Mucosa of rectum (tissue), 2 donors: Measurements from ENCODE around the gene WFDC9.
"Not testable (repeated sequence)": the region's sequence is repeated elsewhere in the genome, so short reads cannot be mapped to it uniquely, and the experiment has no call there.

ENCODE experiments used
- H3K27ac ChIP-seq, 2 donors: one replicate each; pipeline ENCODE4 v1.7.0; 2013; ENCODE audit warnings: inconsistent platforms in 2 of 2, low read depth in 2 of 2, low read length in 2 of 2
- H3K27me3 ChIP-seq, 2 donors: one replicate each; pipeline ENCODE4 v1.7.0; 2013; ENCODE audit warnings: low read length in 2 of 2; ENCODE audit not compliant: control insufficient read depth in 2 of 2, insufficient read depth in 2 of 2
- H3K36me3 ChIP-seq, 2 donors: one replicate each; pipeline ENCODE4 v1.7.0; 2013; ENCODE audit warnings: low read length in 2 of 2; ENCODE audit not compliant: control insufficient read depth in 2 of 2, insufficient read depth in 2 of 2
- H3K4me1 ChIP-seq, 2 donors: one replicate each; pipeline ENCODE4 v1.7.0; 2013; ENCODE audit warnings: low read length in 2 of 2, mild to moderate bottlenecking in 1 of 2; ENCODE audit not compliant: control insufficient read depth in 2 of 2, insufficient read depth in 2 of 2
- H3K4me3 ChIP-seq, 2 donors: one replicate each; pipeline ENCODE4 v1.7.0; 2013; ENCODE audit warnings: low read length in 2 of 2
- H3K9ac ChIP-seq, 2 donors: one replicate each; pipeline ENCODE4 v1.7.0; 2013; ENCODE audit warnings: low read length in 2 of 2, low read depth in 1 of 2, mild to moderate bottlenecking in 1 of 2
- H3K9me3 ChIP-seq, 2 donors: one replicate each; pipeline ENCODE4 v1.7.0; 2013; ENCODE audit warnings: low read length in 2 of 2; ENCODE audit not compliant: control insufficient read depth in 2 of 2
- donor health status: healthy.
- donor health status: Normal muscosa, but diverticular disease.

Gene WFDC9

GRCh38 chr20:45641076-45641475, 10.0 kb upstream of the WFDC9 start:
- not testable (repeated sequence) for H3K9ac ChIP-seq, H3K27ac ChIP-seq, H3K4me1 ChIP-seq, H3K9me3 ChIP-seq, H3K4me3 ChIP-seq, H3K36me3 ChIP-seq, H3K27me3 ChIP-seq

- no peak overlapping the region for H3K9ac ChIP-seq
- no peaks in the 10 kb centered on the region for H3K9me3 ChIP-seq
- no peaks in the 10 kb centered on the region for H3K36me3 ChIP-seq
- H3K27ac ChIP-seq: no peak overlapping the region
- no peaks in the 10 kb centered on the region for H3K4me1 ChIP-seq
- H3K4me3 ChIP-seq: no peak overlapping the region
- H3K27me3 ChIP-seq: no peaks in the 10 kb centered on the region
These were observed 8.6 kb upstream of the WFDC9 start for GRCh38 chr20:45639687-45640086.

GRCh38 chr20:45636513-45636912, 5.4 kb upstream of the WFDC9 start:
- H3K27ac ChIP-seq: no peak overlapping the region
- no peaks in the 10 kb centered on the region for H3K27me3 ChIP-seq
- no peaks in the 10 kb centered on the region for H3K36me3 ChIP-seq
- no peak overlapping the region for H3K9ac ChIP-seq
- H3K4me1 ChIP-seq: no peaks in the 10 kb centered on the region
- no peaks in the 10 kb centered on the region for H3K9me3 ChIP-seq
- H3K4me3 ChIP-seq: no peak overlapping the region

GRCh38 chr20:45630371-45630770, 713 bp downstream of the WFDC9 start:
- no peaks in the 10 kb centered on the region for H3K4me1 ChIP-seq
- H3K4me3 ChIP-seq: no peak overlapping the region
- H3K9me3 ChIP-seq: no peaks in the 10 kb centered on the region
- H3K9ac ChIP-seq: no peak overlapping the region
- no peak overlapping the region for H3K27ac ChIP-seq
- no peaks in the 10 kb centered on the region for H3K27me3 ChIP-seq
- no peaks in the 10 kb centered on the region for H3K36me3 ChIP-seq

- Histone ChIP-seq H3K36me3 (no peaks in the 10 kb centered on the region), H3K27ac (no peak within 1 kb of the TSS), H3K9me3 (no peaks in the 10 kb centered on the region), H3K27me3 (no peaks in the 10 kb centered on the region), H3K4me1 (no peaks in the 10 kb centered on the region), H3K9ac (no peak within 1 kb of the TSS), H3K4me3 (no peak within 1 kb of the TSS)
These were observed 1.5 kb downstream of the WFDC9 start, which contains the start of gene WFDC10A for GRCh38 chr20:45629496-45630100. Gene WFDC10A, plus strand, starts transcription at chr20:45629739. Its CDS starts 75 bp downstream, at chr20:45629814.

- Histone ChIP-seq H3K27me3 (no peaks in the 10 kb centered on the region), H3K36me3 (no peaks in the 10 kb centered on the region), H3K27ac (no peak overlapping the region), H3K4me1 (peaks cover 1 to 5% of the 10 kb centered on the region in 2 donors), H3K4me3 (no peak overlapping the region), H3K9ac (no peak overlapping the region), H3K9me3 (no peaks in the 10 kb centered on the region)
These were observed 4.5 kb downstream of the WFDC9 start for GRCh38 chr20:45626540-45626939.

- Histone ChIP-seq H3K9ac (no peak overlapping the region), H3K36me3 (no peaks in the 10 kb centered on the region), H3K4me3 (no peak overlapping the region), H3K27ac (peak overlapping the region in 1 of 2 donors; percentile 20), H3K27me3 (no peaks in the 10 kb centered on the region), H3K4me1 (peaks cover 4 to 10% of the 10 kb centered on the region in 2 donors), H3K9me3 (no peaks in the 10 kb centered on the region)
These were observed 9.5 kb downstream of the WFDC9 start for GRCh38 chr20:45621593-45621992.

- H3K27me3 ChIP-seq: no peaks in the 10 kb centered on the region
- no peak overlapping the region for H3K9ac ChIP-seq
- no peak overlapping the region for H3K4me3 ChIP-seq
- H3K9me3 ChIP-seq: no peaks in the 10 kb centered on the region
- no peak overlapping the region for H3K27ac ChIP-seq
- H3K36me3 ChIP-seq: no peaks in the 10 kb centered on the region
- H3K4me1 ChIP-seq: peaks cover 4 to 12% of the 10 kb centered on the region in 2 donors
These were observed 13.5 kb downstream of the WFDC9 start for GRCh38 chr20:45617591-45617990.

GRCh38 chr20:45612314-45612713, 18.8 kb downstream of the WFDC9 start:
- H3K27me3 ChIP-seq: no peaks in the 10 kb centered on the region
- no peak overlapping the region for H3K9ac ChIP-seq
- H3K4me3 ChIP-seq: no peak overlapping the region

GRCh38 chr20:45611054-45611453, 20.0 kb downstream of the WFDC9 start:
- H3K27ac ChIP-seq: no peak overlapping the region
- no peaks in the 10 kb centered on the region for H3K36me3 ChIP-seq
- peaks cover 0 to 2% of the 10 kb centered on the region in 2 donors for H3K4me1 ChIP-seq
- H3K9me3 ChIP-seq: no peaks in the 10 kb centered on the region
- no peaks in the 10 kb centered on the region for H3K27me3 ChIP-seq
- H3K9ac ChIP-seq: no peak overlapping the region
- H3K4me3 ChIP-seq: no peak overlapping the region

More at GRCh38 chr20:45612314-45612713, 18.8 kb downstream of the WFDC9 start:
- Histone ChIP-seq H3K4me1 (peaks cover 0 to 2% of the 10 kb centered on the region in 2 donors), H3K27ac (no peak overlapping the region), H3K36me3 (no peaks in the 10 kb centered on the region), H3K9me3 (no peaks in the 10 kb centered on the region)
